GM18873 (cell line): Measurements from ENCODE around the gene IER5.

Experiments
- ATAC-seq: cut with Tn5 transposase; IDR thresholded peaks from one replicate; pipeline ENCODE4 v1.9.1; 2021; ENCODE audit warnings: mild to moderate bottlenecking, moderate library complexity, moderate number of reproducible peaks; ENCODE audit not compliant: unreplicated experiment, low FRiP score

Gene IER5

GRCh38 chr1:181075766-181076350, 12.6 kb upstream of the IER5 start:
- no peak for ATAC-seq

DNA sequence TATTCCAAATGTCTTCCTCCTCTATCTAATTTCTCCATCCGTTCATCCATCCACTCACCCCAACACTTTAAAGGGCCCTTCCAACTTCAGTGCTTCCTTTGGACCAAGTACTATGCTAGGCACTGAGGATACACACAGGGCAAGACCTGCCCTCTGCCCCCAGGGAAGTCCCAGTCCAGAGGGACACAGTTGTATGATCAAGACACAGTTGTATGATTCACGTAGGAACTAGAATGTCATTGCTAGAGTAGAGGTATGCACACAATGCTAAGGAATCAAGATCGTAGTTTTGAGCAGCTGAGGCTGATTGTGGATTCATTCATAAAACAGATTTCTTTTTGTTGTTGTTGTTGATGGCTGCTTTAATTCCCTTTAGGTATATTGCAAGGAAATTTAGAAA, 11.6 kb upstream of the IER5 start:
- ATAC-seq: no peak

DNA sequence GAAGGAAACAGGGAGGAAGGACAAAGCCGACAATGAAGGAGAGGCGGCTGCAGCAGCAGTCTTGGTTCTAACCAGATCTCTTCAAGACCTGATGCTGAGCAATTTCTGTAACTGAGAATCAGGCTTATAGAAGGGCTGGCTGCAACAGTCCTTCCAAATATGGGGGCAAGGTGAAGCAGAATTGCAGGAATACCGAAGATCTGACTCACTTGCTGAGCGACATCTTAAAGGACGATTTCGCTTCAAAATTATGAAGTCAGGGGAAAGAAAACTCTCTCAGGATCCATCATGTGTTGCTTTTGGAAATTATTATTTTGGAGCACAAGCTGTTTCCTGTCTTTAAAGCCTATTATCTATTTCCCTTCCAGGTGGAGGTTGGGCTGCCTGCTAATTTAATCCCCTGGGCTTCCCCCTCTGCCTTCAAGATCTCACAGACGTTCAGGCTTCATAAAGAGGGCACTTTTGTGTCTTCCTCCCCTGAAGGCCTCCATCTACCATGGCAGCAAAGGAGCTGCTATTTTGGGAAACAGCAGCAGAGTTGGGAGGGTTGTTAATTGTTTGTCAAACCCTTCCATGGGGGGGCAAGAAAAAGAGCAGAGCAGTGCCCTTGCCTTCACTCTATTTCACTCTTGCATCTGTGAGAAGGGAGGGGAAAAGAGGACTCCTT, 10.8 kb upstream of the IER5 start:
- no peak for ATAC-seq

- no peak for ATAC-seq
These were observed 9.1 kb upstream of the IER5 start for GRCh38 chr1:181079382-181079781.

DNA sequence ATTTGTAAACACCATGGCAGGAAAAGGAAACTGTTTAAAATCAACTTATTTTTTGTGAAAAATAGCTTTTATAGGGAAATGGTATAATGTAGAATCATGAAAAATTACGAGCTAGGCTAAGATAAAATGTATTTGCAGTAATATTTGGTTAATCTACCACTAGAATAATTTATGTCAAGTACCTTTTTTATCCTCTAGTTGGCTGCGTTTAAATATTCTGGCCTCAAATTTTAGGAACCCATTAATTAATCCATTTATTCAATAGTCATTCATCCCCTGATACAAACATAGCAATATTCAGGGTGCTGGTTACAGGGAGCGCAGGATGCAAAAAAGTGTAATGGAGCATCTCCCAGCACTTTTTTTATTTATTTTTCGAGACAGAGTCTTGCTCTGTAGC, 8.6 kb upstream of the IER5 start:
- ATAC-seq: no peak

DNA sequence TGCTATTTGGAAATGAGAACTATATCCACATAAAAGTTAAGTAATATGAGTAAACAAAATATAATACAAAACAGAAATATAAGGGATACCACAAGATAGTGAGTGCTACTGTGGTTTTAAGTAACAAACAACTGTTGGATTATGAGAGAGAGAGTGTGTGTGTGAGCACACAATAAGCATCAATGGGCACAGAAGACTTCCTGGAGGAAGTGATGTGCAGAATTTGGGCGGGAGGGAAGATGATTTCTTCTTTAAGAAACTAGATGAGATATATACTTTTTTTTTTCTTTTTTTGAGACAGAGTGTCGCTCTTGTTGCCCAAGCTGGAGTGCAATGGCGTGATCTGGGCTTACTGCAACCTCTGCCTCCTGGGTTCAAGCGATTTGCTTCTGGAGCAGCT, 7.9 kb upstream of the IER5 start:
- ATAC-seq: no peak

GRCh38 chr1:181081395-181081794, 7.1 kb upstream of the IER5 start:
- ATAC-seq: no peak

DNA sequence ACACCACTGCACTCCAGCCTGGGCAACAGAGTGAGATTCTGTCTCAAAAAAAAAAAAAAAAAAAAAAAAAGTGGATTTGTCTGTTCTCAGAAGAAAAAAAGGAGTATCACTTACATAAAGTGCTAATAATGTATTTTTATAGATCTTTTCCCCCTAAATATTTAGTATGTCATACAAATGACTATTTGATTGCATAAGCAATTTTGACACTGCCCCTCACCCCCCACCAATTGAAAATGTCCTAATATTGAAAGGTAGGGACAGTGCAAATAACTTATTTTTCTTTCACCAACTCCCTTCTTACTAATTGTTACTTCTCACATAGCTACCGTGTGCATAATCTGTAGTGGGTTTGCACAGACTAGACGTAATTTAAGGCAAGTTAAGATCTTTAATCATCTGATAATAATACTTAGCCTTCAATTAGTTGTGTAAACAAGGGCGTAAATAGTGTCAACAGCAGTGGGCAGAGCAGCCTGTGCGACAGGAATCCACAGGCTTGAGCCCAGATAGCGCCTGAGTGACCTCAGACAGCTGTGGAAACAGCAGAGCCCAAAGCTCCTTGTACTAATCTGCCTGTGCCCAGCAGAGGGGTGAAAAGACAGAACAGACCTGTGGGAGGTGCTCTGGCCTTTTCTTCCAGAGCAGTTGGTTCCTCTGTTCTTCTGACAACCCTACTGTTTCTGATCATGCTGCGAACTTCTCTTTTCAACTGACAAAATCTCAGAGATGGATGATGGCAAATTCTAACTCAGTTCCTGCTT, 4.5 kb upstream of the IER5 start:
- ATAC-seq: no peak

- no peak for ATAC-seq
These were observed 3.9 kb upstream of the IER5 start for GRCh38 chr1:181084606-181084969.

- no peak for ATAC-seq
These were observed 2.4 kb upstream of the IER5 start for GRCh38 chr1:181086091-181086490.

DNA sequence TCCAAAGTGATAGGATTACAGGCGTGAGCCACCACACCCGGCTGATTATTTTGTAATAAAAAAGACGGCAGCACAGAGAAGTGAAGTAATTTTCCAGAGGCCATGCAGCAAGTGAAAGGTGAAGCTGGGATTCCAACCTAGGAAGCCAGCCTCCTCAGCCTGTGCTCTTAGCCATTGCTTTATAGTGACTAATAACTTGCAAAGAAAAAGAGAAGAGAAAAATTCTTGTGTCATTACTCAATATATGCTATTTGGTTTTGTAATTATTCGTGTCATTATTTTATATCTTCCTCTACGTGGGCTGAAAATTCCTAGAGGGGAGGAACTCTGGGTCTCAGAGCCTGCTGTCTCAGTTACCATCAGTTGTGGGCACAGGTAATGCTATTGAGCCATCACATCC, 1.6 kb upstream of the IER5 start:
- no peak for ATAC-seq

DNA sequence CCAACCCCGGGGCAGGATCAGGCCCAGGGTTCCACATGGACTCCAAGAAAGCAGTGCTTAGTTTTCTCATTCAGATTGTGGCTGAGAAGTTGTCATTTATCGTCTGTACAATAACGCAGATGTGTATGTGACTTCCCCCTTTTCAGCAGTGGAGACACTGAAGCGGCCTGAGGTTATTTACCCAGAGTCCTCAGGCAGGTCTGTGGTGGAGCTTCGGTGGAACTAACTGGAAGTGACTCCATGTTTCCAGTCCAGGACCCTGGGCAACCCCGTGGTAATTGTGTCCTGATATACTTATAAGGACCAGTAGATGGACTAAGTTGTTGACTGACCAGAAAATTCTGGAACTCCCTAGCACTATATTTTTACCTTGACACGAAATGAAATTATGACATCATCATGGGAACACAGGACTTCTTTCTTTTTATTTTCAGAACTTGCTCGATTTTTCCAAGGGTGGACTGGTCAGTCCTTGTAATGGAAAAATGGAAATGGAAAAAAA, 1.0 kb upstream of the IER5 start:
- no peak for ATAC-seq

GRCh38 chr1:181089017-181089675, 646 bp downstream of the IER5 start:
- peak; percentile 0 for ATAC-seq

DNA sequence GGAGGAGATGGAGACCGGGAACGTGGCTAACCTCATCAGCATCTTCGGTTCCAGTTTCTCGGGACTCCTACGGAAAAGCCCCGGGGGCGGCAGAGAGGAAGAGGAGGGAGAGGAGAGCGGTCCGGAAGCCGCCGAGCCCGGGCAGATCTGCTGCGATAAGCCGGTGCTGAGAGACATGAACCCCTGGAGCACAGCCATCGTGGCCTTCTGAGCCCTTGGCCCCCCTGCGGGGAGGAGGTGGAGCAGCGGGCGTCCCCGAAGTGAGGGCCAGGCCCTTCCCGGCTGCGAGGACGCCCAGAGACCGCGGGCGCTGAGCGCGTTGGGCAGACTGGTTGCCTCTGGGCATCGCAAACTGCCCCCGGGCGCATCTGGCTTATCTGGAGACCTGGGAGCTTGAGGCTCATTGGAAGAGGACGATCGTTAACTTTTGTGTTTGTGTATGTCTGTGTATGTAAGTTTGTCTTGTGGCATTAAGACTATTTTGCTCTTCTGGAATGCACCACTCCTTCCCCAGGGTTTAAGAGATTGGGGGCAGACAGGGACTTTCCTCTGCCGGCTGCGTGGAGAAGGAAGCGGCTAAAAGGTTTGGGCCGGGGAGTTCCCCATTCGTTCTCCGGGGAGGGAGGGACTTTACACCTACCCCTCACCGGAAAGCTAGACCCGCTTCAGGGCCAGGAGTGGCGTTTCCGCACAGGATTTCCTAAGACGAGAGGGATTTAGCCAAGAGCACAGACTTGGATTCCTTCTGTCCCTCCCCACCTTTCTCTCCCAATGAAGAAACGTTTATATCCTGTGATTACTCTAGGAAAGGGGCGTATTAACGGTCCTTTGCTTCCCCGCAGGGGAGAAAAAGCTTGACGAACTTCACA, 1.4 kb downstream of the IER5 start:
- ATAC-seq: peak; percentile 30

DNA sequence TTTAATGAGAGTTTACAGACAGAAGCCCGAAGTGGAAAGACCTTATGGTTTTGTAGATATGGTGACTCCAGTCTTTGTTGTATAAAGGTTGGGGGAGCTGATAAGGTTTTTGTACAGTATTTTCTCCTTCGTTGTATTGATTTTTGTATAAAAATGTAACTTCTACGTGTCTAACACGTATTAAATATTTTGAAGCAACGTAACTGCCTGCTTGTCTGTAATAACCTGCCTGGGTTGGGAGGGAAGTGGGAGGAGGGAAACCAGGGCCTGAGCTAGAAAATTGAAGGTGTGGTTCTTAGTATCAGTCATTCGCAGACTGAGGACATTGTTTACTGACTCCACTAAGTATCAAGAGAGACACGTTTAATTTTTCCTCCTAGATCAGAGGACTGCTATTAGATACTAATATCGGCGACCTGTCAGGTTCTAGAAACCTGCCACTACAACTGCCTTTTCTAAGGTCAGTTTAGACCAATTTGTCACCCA, 2.2 kb downstream of the IER5 start:
- no peak for ATAC-seq

- no peak for ATAC-seq
These were observed 3.0 kb downstream of the IER5 start for GRCh38 chr1:181091309-181092040.

- ATAC-seq: no peak
These were observed 3.6 kb downstream of the IER5 start for GRCh38 chr1:181092056-181092455.

GRCh38 chr1:181092883-181093458, 4.5 kb downstream of the IER5 start:
- no peak for ATAC-seq
